Measurements from ENCODE around the gene PPP2R3C.
"Not testable (repeated sequence)": the region's sequence is repeated elsewhere in the genome, so short reads cannot be mapped to it uniquely, and the experiment has no call there.

PPP2R3C gene

DNA sequence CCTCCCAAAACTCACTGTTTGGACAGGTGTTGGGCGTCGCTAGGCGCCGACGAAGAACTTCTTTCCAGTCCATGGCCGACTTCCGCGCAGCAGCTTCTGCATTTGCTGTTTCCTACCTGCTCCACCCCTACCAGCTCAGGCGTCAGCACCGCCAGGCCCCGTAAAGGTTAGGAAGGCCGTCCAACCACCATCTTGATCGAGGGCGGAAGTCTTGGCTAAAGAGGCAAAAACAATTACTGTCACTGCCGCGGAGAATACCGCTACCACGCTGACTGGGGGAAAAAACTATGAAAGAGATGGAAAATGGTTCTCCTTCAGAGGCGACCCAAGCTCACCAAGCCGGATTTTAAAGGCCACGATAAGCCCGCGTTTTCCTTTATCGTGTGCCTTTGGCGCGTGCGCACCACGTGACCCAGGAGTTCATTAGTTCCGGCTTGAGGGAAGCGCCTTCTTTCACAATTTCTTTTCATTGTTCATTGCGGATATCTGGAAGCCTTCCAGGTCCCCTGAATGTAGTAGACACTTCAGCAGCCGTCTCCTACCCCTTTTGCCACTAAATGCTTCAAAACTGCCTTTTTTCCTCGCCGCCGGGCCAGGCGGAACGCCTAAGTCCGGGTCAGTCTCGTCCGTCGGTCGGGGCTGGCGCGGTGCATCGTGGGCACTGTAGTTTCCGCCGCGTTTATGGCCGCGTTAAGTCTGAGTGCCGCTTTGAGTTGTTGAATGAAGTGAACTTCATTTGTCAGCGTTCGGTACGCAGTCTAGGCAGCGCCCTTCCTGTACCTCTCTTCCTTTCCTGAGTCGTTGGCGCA, at the start of gene PPP2R3C, which contains the start of gene PRORP:
Gene PPP2R3C (minus strand): TSS at position 104 of the 809 bp plus-strand sequence. CDS start 31 bp downstream, at position 73.
Gene PRORP (plus strand): TSS at position 666 of the 809 bp plus-strand sequence. CDS start 694 bp downstream, outside the sequence.
- peak; percentile 97 for DNase-seq

- no peak for DNase-seq
These were observed 45.7 kb upstream of the PPP2R3C start for GRCh38 chr14:35167496-35167895.

GRCh38 chr14:35164849-35165248, 43.1 kb upstream of the PPP2R3C start:
- no peak for DNase-seq

- no peak for DNase-seq
These were observed 41.6 kb upstream of the PPP2R3C start for GRCh38 chr14:35163384-35163783.

- no peak for DNase-seq
These were observed 39.4 kb upstream of the PPP2R3C start for GRCh38 chr14:35161231-35161630.

DNA sequence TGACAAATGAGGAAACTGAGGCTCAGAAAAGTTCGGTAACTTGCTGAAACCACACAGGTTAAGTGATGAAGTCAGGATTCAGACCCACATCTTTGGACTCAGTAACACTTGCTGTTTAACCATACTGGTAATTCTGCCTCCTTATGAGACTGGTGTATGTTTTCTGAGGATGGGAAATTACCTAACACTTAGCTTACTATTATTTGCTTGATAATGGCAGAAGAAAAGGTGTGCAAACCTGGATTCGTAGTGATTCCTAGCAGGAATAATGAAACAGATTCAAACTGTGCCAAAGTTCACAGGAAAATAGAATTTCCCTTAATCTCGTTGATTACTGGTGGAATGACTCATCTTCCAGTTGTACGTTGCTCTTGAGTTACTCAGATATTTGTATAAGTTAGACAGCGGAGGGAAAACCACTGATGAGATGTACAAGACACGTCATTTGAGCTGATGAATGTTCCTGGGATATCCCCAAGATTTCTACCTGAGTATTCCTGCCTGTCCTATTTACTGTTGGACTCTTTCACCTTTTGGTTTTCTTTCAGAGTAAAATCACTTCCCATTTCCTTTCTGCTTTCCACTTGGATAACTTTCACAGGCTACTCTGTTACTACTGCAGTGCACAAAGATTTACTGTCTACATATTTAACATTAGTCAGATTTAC, 38.1 kb upstream of the PPP2R3C start:
- no peak for DNase-seq

DNA sequence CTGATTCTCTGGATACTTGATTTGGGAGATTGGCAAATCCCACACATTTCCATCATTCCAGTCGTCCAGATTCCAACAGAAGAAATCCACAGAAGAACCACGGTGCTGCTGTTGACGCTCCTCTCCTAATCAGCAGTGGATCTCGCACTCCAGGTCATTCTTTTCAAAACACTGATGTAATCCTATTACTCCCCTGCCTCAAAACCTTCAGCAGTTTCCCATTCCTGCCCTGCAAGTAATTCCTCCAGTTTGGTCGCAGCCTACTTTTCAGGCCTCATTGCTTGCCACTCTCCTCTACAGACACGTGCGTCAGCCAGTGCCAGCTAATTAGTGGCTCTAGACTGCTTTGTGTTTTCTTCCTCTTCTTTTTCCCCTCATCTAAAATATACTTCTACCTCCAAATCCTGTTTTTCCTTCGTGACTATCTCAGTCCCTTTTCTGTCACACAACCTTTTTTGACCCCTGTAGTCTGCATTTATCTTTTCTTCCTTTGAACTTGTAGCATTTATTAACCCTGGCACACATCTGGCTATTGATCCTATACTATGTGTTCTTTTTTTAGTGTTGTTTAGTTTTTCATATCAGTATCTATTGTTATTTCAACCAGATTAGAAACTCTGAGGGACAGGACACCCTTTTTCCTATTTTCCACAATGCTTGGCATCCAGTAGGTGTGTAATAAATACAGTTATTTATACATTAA, 37.3 kb upstream of the PPP2R3C start:
- no peak for DNase-seq

- DNase-seq = no peak
These were observed 36.7 kb upstream of the PPP2R3C start for GRCh38 chr14:35158491-35158890.

GRCh38 chr14:35155962-35156361, 34.2 kb upstream of the PPP2R3C start:
- no peak for DNase-seq

- DNase-seq = no peak
These were observed 32.2 kb upstream of the PPP2R3C start for GRCh38 chr14:35154016-35154415.

DNA sequence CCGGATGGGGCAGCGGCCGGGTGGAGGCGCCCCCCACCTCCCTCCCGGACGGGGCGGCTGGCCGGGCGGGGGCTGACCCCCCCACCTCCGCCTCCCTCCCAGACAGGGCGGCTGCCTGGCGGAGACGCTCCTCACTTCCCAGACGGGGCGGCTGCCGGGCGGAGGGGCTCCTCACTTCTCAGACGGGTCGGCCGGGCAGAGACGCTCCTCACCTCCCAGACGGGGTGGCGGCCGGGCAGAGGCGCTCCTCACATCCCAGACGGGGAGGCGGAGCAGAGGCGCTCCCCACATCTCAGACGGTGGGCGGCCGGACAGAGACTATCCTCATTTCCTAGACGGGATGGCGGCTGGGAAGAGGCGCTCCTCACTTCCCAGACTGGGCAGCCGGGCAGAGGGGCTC, 30.7 kb upstream of the PPP2R3C start:
- not testable (repeated sequence) for DNase-seq

DNA sequence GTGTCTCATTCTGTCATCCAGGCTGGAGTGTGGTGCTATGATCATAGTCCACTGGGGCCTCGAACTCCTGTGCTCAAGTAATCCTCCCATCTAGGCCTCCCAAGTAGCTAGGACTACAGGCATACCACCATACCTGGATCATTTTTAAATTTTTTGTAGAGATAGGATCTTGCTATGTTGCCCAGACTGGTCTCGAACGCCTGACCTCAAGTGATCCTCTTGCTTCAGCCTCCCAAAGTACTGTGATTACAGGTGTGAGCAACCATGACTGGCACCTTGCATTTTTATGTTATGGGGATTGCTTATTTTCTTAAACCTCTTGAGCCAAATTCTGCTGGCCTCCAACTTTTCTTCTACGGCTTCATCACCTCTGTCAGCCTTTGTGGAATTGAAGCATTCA, 27.4 kb upstream of the PPP2R3C start:
- no peak for DNase-seq

- DNase-seq = no peak
These were observed 25.9 kb upstream of the PPP2R3C start for GRCh38 chr14:35147711-35148110.

DNA sequence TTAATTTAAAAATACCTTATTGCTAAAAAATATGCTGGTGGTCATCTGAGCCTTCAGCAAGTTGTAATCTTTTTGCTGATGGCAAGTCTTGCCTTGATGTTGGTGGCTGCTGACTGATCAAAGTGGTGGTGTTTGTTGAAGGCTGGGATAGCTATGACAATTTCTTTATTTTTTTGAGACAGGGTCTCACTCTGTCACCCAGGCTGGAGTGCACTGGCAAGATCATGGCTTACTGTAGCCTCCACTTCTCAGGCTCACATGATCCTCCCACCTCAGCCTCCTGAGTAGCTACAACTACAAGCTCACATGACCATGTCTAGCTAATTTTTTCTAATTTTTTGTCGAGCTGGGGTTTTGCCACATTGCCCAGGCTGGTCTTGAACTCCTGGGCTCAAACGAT, 25.4 kb upstream of the PPP2R3C start:
- no peak for DNase-seq

DNA sequence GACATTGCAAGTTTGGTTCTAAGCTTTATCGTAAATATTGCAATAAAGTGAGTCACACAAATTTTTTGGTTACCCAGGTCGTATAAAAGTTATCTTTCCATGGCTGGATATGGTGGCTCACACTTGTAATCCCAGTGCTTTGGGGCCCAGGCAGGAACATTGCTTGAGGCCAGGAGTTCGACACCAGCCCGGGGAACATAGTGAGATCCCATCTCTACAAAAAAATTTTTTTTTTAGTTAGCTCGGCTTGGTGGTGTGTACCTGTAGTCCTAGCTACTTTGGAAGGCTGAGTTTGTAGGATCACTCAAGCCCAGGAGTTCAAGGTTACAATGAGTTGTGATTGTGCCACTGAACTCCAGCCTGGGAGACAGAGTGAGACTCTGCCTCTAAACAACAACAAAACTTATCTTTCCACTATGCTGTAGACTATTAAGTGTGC, 24.9 kb upstream of the PPP2R3C start:
- no peak for DNase-seq

DNA sequence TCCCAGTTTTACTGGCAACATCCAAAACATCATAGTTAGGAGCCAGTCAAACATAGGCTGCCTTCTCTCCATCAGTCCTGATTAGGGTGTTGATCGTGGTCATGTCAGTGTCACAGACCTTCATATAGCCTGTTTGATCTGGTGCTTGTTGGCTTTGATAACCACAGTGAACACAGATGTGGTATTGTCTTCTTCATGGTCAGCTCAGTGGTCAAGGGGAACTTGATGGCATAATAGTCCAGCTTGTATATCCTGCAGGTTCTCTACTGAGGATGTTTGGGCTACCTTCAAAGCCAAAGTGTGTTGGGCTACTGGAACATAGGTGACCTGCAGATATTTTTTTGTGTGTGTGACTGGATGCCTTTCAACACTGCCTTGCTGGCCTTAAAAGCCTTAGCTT, 22.2 kb upstream of the PPP2R3C start:
- no peak for DNase-seq

DNA sequence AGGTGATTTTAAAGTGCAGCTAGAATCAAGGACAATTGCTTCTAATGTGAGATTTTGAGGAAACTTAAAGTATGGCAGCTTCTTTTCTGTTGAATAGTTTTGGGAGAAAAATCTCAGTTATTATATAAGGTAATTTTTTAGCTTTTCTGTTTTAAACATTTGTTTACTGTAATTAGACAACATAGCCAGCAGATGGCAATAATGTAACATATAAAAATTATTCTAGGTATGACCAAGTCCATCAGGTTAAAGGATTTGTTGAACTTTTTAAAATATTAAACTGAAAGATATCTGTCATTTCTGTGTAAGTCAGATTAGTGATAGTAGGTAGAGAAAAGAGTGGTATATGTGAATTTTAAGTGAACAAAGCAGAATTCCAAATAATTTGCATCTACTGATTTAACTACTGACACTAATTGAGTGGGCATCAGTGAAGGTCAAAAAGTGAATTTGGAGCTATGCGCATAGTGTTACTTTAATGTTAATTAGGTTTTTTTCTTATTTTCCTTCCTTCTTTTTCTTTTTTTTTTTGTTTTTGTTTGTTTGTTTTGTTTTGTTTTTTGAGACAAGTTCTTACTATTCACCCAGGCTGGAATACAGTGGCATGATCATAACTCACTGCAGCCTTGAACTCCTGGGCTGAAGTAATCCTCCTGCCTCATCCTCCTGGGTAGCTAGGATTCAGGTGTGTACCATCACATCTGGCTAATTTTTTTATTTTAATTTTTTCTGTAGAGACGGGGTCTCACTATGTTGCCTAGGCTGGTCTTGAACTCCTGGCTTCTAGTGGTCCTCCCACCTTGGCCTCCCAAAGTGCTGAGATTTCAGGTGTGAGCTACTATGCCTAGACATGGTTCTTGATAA, 19.2 kb upstream of the PPP2R3C start:
- peak; percentile 56 for DNase-seq

DNA sequence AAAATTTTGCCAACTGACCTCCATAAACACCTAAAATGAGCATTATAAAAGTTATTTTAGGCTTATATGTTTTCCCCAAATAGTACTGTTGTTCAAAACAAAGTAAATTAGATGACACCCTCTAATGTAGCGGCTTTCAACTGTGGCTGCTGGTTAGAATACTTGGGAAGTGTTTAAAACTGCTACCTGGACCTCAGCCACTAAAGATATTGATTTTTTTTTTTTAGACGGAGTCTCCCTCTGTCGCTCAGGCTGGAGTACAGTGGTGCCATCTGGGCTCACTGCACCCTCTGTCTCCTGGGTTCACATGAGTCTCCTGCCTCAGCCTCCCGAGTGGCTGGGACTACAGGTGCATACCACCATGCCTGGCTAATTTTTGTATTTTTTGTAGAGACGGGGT, 16.8 kb upstream of the PPP2R3C start:
- DNase-seq = no peak

DNA sequence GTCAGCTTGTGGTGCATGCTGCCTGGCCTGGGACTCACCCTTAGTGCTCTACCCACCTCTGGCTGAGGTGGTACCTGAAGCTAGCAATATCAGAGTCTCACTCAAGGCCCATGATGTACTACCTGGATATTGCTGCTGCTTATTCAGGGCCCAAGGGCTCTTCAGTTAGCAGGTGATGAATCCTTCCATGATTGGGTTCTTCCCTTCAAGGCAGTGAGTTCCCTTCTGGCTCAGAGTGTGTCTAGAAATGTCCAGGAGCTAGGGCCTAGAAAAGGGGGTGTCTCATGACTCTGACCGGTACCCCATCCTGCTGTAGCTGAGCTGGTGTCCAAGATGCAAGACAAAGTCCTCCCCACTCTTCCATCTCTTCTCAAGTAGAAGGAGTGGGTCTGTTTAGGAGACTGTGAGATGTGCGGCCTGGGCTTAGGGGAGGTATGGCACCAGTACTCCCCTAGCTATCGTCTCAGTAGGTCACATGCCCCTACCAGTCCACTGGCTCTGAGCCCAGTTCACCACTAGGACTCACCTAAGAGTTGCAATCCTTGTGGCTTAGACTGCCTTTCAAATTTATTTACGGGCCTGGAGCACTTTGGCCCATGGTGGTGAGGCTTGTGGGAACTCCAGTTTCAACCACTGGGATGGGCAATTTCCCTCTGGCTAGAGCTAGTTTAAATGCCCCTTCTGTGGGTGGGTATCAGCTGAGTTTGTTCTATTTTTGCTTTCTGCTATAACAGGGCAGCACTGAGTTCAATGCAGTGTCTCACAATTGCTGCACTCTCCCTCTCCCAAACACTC, 12.7 kb upstream of the PPP2R3C start:
- no peak for DNase-seq

GRCh38 chr14:35133542-35134328, 11.9 kb upstream of the PPP2R3C start:
- no peak for DNase-seq

DNA sequence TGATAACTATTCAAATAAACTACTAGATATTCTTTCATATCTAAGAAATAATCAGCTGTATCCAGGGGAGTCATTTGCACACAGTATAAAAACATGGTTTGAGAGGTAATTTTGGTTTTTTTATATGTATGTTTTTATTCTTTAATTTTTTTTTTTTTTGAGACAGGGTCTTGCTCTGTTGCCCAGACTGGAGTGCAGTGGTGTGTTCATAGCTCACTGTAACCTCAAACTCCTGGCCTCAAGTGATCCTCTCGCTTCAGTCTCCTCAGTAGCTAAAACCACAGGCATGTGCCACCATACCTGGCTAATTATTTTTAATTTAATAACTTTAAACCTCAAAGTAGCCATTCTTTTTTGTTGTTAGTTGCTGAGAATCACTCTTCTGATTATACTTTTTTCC, 2.3 kb upstream of the PPP2R3C start:
- DNase-seq = no peak

All from NCI-H1105 treated with DMSO at 0.1 percent for 48 hours (cell line).